NCI-H1417 treated with DMSO at 0.1 percent for 48 hours (cell line): ENCODE measurements around the gene OR2J2.
"Not testable (repeated sequence)": the region's sequence is repeated elsewhere in the genome, so short reads cannot be mapped to it uniquely, and the experiment has no call there.

Experiments used
- DNase-seq: peaks from one replicate; lab custom pipeline; 2025; lab: John Stamatoyannopoulos, UW

The OR2J2 gene

DNA sequence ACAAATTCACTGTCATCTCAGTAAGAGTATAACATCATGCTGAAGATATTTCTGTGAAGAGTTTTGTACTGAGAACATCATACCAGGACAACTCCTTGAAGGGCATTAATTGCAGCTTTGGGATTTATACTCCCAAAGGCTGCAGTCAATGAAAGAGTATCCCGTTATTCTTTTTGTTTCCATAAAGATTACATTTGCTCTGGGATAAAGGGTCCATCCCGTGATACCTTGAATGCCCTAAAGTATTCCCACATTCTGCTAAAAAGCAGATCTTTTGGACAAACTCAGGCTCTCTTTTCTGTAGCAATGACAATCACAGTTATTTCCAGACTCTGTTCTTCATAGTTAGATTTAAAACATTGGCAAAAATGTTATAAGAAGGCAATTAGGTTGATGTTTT lies at the start of gene OR2J2:
Gene OR2J2 (plus strand): TSS at position 301 of the 400 bp plus-strand sequence. CDS start 2,729 bp downstream, outside the sequence.
- not testable (repeated sequence) for DNase-seq

DNA sequence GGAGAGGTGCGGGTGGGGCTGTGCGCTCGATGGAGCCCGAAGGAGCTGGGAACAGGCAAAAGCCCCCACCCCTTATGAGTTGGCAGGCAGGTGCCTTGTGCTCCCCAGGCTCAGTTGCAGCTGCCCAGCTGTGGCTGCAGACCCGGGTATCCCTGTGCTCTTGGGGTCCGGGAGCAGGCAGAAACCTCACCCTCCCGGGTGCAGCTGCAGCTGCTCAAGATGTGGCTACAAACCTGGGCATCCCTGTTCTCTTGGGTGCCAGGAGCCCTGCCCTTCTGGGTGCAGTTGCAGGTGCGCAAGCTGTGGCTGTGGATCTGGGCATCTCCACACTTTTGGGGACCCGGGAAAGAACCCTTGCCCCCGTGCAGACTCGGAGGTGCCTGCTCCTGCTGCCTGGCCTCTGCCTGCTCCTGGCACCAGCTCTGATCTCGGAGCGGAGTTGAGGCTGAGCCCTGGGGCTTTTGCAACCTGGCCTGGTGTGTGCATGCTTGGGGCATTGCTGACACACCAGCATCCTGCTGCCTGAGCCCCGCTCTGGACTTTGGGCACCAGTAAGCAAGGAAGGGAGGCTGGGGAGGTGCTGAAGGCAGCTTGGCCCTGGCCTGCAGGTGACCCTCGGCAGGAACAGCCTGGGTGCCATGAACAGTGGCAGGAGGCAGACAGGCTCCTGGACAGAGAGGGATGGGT lies 41.2 kb upstream of the OR2J2 start:
- DNase-seq, result no peak

DNA sequence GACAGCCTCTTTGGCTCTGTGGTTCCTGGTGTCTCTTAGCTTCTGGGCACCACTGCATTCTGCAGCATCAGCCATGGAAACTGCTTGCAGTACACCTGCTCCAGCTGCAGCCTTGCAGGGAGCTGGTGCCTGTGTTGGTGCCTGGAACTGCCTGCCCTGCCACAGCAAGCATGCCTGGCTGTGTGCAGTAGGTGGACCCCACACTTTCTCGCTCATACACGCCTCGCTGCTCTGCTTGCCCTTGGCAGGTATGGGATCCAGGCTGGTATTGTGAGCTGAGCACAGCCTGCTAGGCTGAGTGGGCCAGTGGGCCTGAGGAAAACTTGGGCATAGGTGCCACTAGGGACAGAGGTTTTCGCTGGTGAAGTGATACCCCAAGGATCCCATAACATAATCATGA lies 40.1 kb upstream of the OR2J2 start:
- DNase-seq, result no peak

DNA sequence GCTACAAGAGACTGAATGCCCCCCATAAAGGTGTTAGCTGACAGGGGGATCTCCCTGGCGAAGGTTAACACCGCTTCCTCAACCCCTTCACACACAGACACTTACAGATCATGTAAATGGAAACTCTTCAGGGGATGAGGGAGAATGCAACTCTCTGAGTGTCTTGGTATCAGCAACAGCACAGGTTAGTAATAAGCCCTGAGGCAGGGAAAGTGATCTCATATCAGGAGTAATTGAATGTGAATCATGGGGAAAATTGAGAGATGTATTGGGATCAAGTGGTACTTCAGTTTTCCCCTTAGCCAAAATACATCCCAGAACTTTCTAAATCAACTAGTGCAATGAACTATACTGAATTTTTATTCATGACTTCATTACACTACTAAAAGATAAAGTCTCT lies 39.0 kb upstream of the OR2J2 start:
- DNase-seq, result no peak

DNA sequence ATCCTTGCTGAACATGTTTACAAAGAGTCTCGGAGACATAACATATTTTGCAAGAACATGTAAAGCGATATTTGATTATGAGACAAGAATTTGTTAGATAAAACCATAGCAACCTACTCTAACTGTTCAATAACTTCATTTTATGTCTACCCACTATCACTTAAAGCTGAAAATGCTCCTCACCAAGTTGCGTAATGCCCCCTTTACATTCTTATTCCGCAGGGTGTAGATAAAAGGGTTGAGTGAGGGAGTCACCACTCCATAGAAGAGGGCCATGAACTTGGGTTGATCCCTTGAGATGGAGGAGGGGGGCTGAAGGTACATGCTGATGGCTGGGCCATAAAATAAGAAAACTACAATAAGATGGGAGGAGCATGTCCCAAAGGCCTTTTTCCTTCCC lies 33.0 kb upstream of the OR2J2 start:
- no peak for DNase-seq

DNA sequence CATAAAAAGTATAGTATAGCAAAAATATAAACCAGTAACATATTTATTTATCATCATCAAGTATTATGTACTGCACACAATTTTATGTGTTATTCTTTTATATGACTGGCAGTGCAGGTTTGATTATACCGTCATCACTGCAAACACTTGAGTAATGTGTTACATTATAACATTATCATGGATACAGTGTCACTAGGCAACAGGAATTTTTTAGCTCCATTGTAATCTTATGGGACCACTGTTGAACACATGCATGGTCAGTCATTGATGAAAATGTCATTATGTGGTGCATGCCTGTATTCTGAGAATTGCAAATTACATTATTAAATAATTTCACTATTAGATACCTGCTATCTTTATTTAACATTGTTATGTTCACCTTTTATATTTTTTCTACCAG lies 29.1 kb upstream of the OR2J2 start:
- DNase-seq, result no peak

DNA sequence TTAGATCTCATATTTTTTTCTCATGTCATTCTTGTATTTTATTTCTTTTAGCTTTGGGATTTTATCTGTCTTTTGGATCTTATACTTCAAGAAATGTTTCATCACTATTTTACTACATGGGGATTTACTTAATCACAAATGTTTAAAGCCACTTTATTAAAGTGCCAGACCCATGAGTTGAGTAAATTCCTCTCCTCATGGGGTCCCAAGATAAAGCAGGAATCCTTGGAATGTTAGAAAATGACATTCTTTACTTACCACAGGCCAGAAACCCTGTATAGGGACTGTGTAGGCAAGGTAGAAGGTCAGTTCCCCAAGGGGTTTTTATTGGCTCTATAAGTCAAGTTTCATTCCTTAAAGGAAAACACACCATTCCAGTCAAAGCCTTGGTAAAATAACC lies 28.4 kb upstream of the OR2J2 start:
- no peak for DNase-seq

DNA sequence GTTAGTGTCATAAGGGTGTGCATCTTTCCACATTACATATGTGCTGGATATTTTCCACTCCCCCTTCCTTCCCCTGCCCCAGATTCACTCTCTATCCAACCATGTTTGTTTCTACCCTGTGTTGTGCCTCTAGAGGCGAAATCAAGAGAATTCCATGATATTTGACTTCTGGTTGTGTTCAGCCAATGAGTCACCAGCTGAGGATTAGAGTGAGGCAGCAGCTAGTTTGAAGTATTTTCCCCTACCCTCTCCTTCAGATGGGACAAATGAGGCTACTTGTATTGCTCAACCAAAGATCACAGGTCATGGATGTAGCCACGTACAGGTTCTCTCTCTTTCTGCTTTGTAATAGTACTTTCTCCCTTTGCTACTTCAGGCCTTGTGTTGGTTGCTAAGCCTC lies 24.5 kb upstream of the OR2J2 start:
- no peak for DNase-seq

DNA sequence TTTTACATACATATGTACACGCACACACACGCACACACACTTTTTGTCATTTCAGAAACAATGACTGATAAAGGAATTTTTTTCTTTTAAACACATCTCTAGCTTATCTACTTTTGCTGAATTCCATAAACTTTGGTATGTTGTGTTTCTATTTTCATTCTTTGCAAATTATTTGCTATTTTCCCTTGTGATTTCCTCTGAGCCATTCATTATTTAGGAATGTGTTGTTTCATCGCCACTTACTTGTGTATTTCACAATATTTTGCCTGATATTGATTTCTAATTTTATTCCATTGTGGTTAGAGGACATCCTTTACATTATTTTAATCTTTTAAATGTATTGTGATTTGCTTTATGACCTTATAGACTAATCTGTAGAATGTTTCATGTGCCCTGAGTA lies 23.6 kb upstream of the OR2J2 start:
- DNase-seq, result no peak

DNA sequence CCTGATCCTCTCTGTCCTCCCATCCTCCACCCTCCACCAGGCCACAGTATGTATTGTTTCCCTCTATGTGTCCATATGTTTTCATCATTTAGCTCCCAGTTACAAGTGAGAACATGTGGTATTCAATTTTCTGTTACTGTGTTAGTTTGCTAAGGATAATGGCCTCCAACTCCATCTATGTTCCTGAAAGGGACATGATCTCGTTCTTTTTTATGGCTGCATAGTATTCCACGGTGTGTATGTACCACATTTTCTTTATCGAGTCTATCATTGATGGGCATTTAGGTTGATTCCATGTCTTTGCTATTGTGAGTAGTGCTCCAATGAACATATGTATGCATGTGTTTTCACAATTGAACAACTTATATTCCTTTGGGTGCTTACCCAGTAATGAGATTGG lies 21.3 kb upstream of the OR2J2 start:
- not testable (repeated sequence) for DNase-seq

DNA sequence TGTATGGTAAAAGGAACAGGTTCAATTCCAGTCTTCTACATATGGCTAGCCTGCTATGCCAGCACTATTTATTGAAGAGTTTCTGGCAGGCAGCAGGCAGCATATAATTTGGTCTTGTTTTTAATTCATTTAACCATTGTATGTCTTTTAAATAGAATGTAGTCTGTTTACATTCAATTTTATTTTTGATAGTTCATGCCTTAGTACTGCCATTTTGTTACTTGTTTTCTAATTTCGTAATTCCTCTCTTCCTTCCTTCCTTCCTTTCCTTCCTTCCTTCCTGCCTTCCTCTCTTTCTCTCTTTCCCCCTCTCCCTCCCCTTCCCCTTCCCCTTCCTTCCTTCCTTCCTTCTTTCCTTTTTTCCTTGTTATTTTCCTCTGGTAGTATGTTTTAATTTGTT lies 17.6 kb upstream of the OR2J2 start:
- DNase-seq, result no peak

DNA sequence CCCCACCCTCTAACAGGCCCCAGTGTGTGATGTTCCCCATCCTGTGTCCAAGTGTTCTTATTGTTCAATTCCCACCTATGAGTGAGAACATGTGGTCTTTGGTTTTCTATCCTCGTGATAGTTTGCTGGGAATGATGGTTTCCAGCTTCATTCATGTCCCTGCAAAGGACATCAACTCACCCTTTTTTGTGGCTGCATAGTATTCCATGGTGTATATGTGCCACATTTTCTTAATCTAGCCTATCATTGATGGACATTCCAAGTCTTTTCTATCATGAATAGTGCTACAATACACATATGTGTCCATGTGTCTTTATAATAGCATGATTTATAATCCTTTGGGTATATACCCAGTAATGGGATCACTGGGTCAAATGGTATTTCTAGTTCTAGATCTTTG lies 15.5 kb upstream of the OR2J2 start:
- not testable (repeated sequence) for DNase-seq

DNA sequence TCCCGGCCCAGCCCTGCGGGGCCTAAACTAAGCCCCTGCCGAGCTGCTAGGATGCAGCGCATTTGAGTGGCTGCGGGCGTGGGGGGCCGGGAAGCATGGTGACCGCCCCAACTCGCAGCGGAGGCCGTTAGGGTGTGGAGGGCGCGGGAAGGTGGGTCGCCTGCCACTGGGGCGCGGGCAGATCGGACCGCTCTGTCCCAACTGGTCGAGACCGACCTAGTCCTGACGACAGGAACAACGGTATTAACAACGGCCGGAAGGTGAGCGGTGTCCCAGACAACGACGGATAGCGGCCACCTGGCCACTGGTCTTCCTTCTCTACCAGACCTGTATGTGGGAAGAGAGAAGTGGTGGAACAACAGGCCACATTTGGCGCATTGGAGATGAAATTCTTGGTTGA lies 10.8 kb upstream of the OR2J2 start:
- DNase-seq, result not testable (repeated sequence)

DNA sequence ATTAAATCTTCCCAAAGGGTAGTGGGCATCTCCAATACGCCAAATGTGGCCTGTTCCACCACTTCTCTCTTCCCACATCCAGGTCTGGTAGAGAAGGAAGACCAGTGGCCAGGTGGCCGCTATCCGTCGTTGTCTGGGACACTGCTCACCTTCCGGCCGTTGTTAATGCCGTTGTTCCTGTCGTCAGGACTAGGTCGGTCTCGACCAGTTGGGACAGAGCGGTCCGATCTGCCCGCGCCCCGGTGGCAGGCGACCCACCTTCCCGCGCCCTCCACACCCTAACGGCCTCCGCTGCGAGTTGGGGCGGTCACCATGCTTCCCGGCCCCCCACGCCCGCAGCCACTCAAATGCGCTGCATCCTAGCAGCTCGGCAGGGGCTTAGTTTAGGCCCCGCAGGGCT lies 5.1 kb upstream of the OR2J2 start:
- not testable (repeated sequence) for DNase-seq

DNA sequence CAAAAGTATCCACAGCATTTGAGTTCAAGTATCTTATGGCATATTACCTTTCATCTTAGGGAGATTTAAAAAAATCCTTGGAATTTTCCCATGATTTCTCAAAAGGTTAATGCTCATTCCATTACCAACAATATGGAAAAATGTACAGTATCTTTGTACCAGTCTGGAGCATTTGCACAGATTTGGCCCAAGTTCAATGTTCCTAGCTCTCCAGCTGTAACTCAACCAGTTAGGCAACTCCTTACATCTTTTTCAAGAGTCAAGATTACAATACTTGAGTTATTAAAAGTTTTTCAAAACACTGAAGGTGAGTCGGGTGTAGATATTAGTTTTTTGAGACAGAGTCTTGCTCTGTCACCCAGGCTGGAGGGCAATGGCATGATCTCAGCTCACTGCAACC lies 1.0 kb downstream of the OR2J2 start:
- DNase-seq, result no peak

DNA sequence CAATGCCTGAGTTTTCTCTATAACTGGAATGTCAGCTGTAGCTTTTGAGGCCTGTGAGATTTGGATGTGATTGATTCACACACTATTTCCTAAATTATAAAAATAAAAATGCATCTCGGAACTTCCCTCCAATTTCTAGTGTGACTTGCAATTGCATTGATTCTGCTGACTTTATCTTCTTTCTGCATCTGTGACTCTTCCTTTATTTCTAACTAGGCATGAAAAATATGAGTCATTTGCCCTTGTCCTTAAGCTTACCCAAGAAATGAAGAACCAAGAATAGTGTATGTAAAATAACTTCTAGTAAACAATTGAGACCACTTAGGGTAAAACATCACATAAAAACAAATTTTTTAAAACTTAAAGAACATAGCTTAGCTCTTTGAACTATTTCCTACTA lies 12.9 kb downstream of the OR2J2 start:
- no peak for DNase-seq

DNA sequence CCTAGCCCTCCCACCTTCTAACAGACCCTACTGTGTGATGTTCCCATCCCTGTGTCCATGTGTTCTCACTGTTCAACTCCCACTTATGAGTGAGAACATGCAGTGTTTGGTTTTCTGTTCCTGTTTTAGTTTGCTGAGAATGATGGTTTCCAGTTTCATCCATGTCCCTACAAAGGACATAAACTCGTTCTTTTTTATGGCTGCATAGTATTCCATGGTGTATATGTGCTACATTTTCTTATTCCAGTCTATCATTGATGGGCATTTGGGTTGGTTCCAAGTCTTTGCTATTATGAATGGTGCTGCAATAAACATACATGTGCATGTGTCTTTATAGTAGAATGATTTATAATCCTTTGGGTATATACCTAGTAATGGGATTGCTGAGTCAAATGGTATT lies 18.0 kb downstream of the OR2J2 start:
- not testable (repeated sequence) for DNase-seq

DNA sequence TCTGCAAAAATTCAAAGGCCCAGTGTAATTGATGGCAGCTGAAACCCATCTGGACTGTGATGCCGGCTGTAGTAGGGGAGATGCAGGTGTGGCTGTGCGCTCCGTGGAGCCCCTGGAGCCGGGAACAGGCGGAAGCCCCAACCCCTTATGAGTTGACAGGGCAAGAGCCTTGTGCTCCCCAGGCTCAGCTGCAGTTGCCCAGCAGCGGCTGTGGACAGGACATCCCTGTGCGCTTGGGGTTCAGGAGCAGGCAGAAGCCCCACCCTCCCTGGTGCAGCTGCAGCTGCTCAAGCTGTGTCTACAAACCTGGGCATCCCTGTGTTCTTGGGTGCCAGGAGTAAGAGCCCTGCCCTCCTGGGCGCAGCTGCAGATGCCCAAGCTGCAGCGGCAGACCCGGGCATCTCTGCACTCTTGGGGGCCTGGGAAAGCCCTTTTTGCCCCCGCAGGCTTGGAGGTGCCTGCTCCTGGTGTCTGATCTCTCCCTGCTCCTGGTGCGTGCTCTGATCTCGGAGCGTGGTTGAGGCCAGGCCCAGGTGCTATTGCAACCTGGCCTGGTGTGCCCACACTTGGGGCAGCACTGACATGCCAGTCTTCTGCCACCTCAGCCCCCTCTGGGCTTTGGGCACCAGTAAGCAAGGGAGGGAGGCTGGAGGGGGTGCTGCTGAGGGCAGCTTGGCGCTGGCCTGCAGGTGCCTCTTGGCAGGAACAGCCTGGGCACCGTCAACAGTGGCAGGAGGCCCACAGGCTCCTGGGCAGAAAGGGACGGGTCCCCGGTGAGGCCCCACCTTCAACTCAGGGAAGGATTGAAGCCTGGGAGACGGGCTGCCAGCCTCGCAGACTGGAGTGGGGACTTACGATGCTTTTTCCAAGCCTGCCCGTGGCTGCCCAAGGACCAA lies 30.3 kb downstream of the OR2J2 start:
- DNase-seq, result no peak

DNA sequence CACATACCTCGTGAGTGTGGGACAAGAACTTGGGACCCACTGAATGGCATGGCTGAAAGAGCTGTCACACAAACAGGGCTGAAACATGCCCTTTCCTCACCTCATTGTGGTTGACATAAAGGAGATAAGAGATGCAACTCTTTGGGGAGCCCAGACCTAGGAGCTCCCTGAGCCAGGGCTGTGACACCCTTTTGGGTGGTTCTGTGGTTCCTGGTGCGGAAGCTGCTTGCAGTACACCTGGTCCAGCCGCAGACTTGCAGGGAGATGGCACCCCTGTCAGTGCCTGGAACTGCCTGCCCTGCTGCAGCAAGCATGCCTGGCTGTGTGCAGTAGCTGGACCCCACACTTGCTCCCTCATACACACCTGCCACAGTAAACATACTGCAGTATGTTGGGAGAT lies 31.3 kb downstream of the OR2J2 start:
- DNase-seq, result no peak

DNA sequence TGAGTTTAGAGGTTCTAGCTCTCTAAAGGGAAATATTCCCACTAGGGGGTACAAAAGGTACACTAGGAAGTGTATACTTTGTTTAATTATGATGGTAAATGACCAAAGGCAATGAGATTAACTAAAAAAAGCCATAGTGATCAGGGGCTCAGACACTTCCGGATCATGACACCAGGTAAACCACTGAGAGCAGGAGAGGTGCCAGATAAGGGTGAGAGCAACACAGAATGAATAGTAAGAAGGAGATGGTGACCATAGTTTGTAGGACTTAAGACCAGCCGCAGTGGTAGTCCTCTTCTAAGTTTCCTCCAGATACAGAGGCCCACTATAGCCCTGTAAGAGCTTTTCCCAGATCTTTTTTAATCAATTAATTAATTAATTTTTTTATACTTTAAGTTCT lies 40.8 kb downstream of the OR2J2 start:
- DNase-seq, result no peak

DNA sequence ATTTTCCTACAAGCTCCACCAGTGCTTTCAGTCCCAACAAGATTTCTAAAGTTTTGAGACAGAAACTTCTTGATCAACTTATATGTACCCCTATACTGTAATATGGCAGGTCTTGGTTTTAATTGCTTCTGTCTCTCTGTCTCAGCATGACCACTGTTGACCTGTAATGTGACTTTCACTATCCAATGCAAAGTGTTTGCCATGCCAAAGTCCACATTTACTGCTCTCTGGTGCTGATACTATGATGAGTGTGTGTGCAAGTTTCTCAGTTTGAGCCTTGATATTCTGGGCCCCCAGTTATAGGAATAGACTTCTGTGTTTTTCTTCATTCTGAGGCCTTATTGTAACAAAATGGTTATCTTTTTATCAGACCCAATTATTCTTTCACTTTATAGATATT lies 45.8 kb downstream of the OR2J2 start:
- DNase-seq, result no peak

DNA sequence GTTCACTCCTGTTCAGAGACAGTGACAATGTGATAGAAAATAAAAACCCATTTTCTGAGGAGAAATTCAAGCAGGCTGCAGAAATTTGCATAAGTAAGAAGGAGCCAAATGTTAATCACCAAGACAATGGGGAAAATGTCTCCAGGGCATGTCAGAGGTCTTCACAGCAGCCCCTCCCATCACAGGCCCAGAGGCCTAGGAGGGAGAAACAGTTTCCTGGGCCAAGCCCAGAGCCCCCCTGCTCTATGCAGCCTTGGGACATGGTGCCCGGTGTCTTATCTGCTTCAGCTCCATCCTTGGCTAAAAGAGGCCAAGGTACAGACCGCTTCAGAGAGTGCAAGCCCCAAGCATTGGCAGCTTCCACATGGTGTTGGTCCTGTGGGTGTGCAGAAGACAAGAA lies 46.5 kb downstream of the OR2J2 start:
- not testable (repeated sequence) for DNase-seq

DNA sequence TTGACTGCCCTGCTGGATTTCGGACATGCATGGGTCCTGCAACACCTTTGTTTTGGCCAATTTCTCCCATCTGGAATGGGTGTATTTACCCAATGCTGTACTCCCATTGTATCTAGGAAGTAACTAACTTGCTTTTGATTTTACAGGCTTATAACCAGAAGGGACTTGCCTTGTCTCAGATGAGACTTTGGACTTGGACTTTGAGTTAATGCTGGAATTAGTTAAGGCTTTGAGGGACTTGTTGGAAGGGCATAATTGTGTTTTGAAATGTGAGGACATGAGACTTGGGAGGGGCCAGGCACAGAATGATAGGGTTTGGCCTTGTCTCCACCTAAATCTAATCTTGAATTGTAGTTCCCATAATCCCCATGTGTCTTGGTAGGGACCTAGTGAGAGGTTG lies 47.3 kb downstream of the OR2J2 start:
- not testable (repeated sequence) for DNase-seq
